Ecto neural progenitor cell (in vitro differentiated cells): ENCODE results near the gene MED10.
"Not testable (repeated sequence)": the region's sequence is repeated elsewhere in the genome, so short reads cannot be mapped to it uniquely, and the experiment has no call there.

ENCODE experiments used
- DNase-seq: peaks from one replicate; pipeline ENCODE4 v3.0.0-alpha.2; 2018; ENCODE audit warnings: low spot score

Gene MED10

DNA sequence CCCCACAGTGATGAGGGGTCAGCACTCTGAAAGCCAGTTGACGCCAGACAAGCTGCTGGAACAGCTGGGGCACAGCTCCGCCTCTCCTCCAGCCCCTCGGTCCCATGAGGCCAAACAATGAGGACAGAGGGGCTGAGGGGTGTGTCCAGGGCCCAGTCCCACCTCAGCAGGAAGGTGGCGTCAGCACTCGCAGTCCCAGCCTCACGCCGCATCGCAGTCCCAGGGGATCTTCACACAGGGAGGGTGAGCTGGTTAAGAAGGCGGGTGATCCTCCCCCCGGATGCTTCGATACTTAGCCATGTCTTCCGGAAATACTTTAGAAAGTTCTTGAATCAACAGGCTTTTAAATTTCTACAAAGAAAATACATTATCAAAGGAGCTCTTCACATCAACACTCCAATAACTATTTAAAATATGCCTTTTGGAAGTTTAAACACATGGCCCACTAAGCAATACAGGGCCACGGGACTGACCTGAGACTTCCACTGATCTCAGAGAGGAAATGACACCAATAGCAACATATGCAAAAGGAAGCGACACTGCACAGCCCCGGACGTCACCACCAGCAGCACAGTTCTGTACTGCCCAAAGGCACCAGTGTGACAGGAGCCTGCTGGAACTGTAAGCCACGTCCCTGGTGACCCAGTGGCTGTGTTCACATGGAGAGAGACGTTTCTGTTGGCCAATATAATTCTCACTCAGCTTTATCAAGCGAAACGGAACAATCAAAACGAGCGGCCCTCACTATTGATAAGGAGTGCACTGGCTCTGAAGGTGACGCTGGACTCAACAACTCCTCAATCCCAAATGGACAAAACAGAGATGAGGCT is 5.9 kb downstream of the MED10 start:
- DNase-seq, result no peak

DNA sequence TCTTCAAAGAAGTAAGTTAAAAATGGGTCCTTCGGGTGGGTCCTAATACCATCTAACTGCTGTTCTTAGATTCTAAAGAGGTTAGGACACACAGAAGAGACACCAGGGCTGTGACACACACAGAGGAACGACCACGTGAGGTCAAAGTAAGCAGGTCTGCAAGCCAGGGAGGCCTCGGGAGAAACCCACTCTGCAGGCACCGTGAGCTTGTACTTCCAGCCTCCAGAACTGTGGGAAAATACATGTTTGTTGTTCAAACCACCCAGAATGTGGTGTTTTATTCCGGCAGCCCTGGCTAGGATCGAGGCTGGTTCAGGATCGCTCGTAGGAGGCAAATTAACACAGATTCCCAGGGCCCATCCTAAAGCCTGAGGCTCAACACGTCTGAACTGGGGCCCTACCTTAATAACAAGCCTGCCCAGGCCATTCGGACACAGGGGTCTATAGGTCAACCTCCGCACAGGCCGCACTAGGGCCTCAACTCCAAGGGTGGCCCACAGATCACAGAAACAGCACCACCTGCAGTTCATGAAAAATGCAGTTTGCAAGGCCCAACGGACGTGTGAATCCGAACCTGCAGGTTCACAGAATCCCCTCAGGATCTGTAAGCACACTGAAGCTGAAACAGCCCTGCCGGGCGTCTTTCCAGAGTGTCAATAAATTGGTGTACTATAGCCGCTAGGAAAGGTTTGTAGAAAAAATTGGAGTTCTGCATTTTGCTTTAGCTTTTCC is 7.1 kb downstream of the MED10 start:
- DNase-seq, result no peak

DNA sequence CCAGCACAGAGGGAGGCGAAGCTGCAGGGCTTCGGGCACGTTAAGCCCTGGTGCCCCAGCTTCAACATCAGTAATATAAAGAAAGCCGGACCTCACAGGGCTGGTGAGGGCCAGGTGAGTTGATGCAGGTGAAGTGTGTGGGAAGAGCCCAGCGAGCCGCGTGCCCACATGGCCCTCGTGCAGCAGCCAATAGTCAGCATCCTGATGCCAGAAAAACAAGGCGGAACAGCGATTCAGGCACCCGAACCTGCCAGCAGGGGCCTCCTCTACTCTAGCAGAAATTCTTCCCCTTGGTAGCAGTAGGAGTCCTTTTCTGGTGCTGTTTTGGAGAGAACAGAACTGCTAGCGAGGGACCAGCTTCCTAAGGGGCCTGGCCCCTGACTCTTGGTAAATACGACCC is 7.8 kb downstream of the MED10 start:
- DNase-seq, result no peak

DNA sequence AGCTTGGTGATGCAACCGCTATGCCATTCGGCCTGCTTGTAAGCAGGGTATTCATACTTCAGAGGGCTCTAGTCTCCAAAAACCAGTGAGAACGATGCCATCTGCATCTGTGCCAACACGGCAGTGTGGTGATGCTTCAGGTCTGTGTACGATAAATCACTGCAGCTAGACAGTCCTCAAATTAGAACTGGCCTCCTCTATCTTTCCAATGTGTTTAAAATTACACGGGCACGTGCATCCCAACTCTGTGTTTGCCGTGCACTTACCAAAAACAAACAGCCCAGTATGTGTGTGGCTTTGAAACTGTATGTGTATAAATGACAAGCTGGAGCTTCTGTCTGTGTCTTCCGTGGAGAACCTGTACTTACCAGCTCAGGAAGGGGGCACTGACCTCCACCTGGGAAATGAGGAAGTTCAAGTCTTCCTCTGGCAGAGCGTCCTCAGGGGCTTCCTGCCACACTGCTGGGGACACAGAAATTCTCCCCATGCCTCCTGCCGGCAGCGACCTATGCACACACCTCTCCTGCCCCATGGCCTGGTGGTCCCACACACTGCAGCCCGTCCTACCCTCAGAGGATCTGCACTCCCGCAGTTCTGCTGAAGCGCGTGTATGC is 12.3 kb downstream of the MED10 start:
- peak; percentile 26 for DNase-seq

DNA sequence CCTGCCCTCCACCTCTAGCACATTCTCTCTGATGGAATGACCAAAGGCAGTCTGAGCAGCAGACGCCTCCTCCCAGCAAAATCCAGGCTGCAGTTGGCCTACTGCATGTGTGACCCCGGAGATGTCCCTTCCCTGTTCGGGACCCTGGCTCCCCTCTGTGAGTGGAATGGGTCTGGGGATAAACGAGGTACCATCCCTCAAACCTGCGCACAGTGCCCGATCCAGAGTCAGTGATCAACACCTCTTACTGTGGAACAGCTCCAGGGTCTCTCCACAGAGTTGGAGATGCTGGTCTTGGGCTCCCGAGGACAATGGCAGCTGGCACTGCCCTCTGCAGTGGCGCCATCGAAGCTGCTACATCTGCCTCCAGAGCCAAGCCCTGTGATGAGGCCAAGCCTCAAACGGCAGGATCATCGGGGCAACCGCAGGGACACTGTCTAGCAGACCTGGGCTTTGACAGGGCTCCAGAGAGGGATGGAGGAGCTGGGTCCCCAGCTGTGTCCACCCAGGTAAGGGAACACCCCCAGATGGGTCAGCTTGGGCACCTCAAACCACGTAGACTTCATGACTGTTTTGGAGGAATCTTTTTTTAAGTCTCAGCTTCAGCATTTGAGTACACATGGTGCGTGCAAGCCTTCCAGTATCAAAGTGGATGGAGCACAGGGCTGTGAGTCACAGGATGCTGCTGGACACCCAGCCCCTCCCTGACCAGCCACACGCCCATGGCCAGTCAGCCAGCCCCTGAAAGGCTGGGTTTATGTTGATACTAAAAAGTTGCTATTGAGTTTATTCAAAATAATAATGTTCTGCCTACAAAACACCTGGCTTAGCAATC is 13.0 kb downstream of the MED10 start:
- DNase-seq, result peak; percentile 28

DNA sequence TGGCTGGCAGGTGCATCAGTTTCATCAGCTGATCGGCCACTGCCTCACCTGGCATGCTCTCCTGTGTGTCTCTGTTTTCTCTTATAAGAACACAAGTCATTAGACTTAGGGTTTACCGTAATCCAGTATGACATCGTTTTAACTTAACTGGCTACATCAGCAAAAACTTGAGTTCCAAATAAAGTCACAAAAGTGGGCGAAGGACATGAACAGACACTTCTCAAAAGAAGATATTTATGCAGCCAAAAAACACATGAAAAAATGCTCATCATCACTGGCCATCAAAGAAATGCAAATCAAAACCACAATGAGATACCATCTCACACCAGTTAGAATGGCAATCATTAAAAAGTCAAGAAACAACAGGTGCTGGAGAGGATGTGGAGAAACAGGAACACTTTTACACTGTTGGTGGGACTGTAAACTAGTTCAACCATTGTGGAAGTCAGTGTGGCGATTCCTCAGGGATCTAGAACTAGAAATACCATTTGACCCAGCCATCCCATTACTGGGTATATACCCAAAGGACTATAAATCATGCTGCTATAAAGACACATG is 14.8 kb downstream of the MED10 start:
- DNase-seq, result not testable (repeated sequence)

DNA sequence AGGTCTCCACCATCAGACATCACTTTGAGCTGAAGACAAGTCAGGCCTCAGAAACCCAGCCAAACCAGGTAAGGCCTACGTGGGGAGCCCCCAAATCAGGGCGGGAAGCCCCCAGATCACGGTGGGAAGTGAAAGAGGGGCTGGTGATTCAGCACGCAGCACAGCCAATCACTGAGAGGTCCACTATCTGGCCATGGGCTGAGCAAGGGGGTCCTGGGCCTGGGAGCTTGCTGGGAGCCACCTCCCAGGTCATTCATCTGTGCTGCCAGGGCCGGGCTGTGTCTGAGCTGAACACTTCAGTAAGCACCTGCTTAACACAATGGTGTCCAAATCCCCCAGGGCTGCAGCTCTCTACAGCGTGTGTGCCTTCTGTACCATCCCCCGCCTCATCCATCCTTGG is 15.5 kb downstream of the MED10 start:
- DNase-seq, result peak; percentile 25

DNA sequence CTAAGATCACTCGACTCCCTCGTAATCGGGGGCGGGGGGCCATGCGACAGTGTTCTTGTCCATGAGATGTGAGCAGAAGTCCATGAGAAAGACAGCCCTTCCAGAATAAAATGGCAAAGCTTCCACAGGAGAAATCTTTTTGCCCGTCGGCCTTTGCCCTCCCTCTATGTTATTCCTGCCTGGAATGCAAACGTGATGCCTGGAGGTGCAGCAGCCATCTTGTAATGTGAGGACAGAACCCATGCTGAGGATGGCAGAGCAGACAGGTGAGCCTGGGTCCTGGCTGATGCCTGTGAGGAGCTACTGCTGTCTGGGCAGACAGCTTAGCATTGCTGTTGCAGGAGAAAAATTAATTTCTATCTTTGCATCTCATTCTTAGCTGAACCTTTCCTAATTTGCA is 17.2 kb downstream of the MED10 start:
- DNase-seq, result no peak

DNA sequence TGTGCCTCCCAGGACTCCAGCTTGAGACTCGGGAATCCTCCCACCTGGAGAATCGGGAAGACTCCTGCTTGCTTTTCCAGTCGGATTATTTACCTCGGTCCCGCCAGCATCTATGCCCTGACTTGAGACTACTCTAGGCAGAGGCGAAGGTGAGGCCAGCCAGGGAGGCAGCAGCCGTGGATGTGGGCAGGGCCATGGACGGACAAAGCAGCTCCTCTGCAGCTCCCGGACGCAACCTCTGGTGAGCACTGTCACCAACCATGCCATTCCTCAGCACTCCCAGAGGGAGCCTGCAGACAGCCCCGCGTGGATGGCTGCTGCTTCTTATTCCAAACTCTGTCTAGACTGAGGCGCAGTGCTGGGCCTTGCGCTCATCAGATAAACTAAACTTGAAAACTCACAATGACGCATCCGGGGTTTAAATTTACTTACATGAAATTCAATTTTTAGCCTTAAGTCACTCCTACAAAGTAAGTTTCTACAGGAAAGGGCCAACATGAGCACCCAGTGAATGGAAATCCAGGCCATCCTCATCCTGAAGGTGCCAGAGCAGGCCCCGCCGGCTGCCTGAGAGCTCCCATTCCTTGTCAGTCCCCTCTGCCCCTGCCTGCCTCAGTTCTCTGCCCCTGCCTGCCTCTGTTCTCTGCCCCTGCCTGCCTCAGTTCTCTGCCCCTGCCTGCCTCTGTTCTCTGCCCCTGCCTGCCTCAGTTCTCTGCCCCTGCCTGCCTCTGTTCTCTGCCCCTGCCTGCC is 17.8 kb downstream of the MED10 start:
- DNase-seq, result no peak

DNA sequence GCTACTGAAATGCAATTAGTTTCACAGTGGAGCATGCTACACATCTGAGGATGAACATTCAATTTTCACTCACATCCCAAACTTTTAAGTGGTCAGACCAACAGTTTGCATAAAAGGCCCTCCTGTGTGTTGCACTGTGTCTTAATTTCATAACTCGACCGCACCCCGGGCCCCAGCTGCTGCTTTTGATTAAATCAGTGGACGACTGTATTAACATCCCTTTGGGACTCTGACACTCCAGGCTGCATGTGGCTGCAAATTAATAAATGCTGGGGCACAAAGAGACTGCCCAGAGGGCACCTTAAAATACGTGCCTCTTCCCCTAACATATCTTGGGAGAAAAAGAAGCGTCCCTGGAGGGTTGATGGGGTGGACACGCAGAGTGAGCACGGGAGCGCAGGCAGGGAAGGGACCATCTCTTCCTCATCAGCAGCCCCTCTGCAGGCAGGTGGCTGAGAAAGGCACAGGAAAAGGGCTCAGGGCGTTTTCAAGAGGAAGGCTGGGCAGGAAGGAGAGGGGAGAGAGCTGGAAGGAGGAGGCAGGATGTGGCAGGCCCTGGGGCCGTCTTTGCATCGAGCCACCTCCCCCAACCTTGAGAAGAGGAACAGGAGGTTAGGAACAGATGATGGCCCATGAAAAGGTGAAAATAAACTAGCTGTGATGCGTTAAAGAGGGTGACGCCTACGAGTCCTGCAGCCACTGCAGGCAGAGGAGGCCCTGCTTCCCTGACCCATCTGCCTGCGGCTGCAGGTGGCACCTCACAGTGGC is 18.6 kb downstream of the MED10 start:
- no peak for DNase-seq

DNA sequence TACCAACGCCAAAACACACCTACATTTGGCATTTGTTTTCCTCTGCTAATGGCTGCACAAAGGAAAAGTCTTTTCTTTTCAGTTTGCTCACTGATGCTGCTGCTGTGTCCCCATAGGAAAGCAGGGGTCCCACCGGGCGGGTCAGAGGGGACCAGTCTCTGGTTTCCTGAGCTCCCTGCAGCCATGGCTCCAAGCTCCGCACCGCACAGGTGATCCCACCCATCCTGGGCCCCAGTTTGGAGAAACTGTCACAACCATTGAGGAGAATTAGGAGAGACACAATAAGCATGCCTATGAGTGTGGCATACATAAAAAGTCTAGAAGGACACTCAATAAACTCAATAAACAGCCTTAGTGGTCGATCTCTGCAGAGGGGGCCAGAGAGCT is 19.9 kb downstream of the MED10 start:
- DNase-seq, result no peak

DNA sequence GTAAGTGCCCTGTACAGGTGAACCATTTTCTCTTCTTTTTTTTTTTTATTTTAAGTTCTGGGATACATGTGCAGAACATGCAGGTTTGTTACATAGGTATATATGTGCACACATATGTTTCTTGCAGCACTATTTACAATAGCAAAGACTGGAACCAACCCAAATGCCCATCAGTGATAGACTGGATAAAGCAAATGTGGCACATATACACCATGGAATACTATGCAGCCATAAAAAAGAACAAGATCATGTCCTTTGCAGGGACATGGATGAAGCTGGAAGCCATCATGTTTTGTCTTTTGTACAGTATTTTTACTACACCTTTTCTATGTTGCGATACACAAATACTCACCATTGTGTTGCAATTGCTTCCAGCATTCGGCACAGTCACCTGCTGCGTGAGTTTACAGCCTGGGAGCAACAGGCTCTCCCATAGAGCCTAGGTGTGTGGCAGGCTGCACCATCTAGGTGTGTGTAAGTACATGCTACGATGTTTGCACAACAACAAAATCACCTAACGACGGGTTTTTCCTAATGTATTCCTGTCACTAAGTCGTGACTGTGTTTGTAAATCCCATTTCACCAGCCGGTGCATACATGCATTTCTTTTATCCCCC is 20.4 kb downstream of the MED10 start:
- not testable (repeated sequence) for DNase-seq

DNA sequence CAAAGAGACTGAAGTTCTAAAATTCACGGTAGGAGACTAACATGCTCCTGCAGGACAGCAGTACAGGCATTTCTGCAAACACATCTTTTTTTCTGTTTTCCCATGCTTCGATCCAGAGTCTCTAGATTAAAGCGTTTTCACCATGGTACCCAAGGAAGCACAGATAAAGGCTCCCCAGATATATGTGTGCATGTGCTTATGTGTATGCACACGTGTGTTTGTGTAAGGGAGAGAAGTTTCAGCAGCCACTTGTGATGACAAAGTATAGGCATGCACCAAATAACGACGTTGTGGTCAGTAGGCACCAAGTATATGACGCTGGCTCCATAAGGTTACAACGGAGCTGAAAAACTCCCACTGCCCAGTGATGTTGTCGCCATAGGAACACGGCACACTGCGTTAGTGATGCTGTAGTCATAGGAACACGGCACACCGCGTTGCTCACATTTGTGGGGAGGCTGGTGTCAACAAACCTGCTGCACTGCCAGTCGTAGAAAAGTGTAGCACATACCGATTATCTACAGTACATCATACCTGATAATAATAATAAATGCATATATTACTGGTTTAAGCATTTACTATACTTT is 21.7 kb downstream of the MED10 start:
- DNase-seq, result no peak

DNA sequence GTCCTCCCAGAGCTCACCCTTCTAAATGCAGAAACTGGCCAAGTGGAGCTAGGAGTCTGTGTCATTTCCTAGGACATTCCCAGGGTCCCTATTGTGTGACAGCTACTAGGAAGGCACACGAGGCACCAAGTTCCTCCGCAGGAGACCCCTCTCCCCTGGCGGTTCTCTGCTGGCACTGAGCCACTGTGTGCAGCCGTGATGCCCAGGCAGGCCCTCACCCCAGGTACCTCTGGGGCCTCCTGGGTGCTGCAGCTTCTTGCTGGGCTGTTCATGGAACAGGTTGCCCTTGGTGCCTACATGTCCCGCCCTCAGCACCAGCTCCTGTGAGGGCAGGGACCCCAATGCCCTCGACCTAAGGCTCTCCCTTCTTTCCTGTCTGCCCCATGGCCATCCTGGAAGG is 23.1 kb downstream of the MED10 start:
- no peak for DNase-seq

DNA sequence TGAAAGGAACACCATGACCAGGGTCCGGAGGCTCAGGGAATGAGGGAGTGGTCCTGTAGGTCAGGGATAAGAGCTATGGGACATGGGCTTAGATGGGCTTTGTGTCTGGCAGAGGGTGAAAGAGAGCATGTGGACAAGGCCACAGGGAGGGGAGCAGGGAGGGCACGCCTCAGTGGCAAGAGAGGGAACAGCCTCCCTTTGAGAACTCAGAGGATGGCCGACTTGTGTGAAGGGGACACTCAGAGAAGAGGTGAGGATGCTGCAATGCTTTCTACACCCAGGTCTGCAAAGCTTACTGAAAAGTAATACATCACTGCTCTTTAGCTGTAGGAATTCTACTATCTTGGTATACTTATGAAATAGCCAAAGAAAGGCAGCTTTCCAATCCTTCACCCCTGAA is 23.5 kb downstream of the MED10 start:
- DNase-seq, result no peak

DNA sequence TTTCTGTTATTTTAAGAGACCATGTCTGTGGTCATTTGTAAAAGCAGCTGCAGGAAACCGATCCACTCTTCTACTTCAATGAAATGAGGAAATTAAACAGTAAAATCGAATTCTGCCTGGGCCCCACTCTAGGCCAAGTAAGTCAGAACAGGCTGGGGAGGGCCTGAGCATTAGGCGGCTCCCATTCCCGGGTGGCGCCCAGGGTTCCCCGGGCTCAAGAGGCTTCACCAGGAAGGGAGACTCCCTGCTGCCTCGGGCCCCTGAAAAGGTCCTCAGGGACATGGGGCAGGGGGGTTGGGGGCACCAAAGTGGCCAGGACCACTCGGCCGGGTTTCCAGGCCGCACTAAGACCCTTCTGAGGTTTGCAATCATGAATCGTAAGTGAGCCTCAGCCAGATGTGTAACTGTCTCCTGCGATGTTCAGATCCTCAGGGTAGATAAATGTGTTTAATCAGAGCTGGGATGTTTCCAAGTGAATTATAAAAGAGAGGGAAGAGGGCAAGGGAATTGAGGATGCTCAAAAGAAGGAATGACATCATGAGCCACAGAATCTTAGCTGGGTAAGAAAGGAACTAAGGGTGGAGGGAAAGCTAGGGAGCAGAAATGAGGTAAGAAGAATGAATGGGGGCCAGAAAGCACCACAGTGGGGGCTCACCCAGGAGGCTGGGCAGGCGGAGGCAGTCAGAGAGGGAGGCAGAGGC is 24.6 kb downstream of the MED10 start:
- no peak for DNase-seq

DNA sequence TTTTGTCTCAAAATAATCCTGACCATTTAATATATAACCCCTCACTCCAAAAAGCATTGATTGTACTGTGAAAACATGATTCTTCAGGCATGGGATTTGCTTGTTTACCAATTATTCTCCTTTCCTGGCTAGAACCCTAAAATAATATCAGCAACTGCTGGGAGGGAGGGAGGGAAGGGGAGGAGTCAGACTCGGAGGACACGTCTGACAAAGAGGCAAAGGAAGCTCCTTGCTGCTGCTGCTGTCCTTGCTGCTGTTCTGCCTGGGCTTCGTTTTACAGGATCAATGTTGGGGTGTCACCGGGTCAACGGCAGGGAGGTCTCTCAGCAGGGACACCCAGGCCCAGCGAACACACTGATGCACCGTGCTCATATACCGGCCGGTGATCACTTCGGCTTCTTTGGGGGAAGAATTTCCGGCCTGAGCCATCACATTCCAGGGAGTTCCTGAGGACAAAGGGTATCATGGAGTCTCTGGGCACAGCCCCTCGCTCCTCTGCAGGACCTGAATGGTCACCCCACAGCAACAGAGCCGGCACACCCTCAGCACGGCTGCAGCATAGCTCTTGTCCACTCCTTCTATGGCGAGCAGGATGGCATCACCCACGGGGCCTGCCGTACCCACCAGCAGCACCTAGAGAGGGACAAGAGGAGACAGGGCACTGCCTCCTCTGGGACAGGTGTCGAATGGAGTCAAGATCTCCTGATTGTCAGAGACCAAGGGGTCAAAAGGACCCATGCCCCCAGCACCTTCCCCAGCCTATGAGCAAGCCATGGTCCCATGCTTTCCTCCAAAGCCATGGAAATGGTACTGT is 27.9 kb downstream of the MED10 start:
- DNase-seq, result no peak

DNA sequence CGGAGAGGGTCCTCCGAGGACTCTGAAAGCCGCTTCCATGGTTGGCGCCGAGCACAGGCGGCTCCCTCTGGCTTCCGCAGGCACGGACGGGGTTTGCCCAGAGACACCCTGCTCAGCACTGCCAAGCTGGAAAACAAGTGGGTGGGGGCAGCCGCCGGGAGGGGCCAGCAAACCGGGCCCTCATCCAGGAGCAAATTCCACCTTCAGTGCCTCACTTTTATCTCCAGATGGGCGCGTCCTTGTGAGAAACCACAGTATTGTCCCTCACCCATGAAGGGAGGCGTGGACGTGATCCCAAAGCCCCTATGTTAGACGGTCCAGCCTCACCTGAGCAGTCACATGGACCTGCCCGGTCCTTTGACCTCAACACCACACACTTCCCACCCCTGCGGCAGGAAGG is 29.0 kb downstream of the MED10 start:
- no peak for DNase-seq
